Mesenchymal stem cell (in vitro differentiated cells and primary cell): Measurements from ENCODE around the gene CREM.

Experiments
- DNase-seq: peaks from one replicate; pipeline ENCODE4 v3.0.0-alpha.2; 2013
- H2AFZ ChIP-seq: one replicate; pipeline ENCODE4 v1.6.1; 2013; ENCODE audit warnings: low read depth, mild to moderate bottlenecking, control low read depth, inconsistent platforms, low read length, moderate library complexity
- H2AK5ac ChIP-seq: 2 replicates; pipeline ENCODE4 v1.6.1; 2013; ENCODE audit warnings: low read length, moderate library complexity, mild to moderate bottlenecking, inconsistent platforms; ENCODE audit not compliant: severe bottlenecking
- H2BK120ac ChIP-seq: one replicate; pipeline ENCODE4 v1.6.1; 2013; ENCODE audit warnings: low read depth, mild to moderate bottlenecking, inconsistent platforms, low read length, moderate library complexity
- H2BK12ac ChIP-seq, 2 experiments: one replicate each; pipeline ENCODE4 v1.6.1; 2013; ENCODE audit warnings: inconsistent platforms in 2 of 2, low read length in 2 of 2, mild to moderate bottlenecking in 2 of 2, moderate library complexity in 2 of 2, control low read depth in 1 of 2
- H2BK15ac ChIP-seq: one replicate; pipeline ENCODE4 v1.6.1; 2013; ENCODE audit warnings: mild to moderate bottlenecking, low read depth, inconsistent platforms; ENCODE audit not compliant: poor library complexity, severe bottlenecking
- H2BK5ac ChIP-seq: 2 replicates; pipeline ENCODE4 v1.6.1; 2013; ENCODE audit warnings: low read depth, mild to moderate bottlenecking, low read length, control low read depth, inconsistent platforms; ENCODE audit not compliant: poor library complexity, severe bottlenecking
- H3K14ac ChIP-seq, 2 experiments: one replicate each; pipeline ENCODE4 v1.6.1; 2013; ENCODE audit warnings: inconsistent platforms in 2 of 2, low read length in 2 of 2, control low read depth in 1 of 2, mild to moderate bottlenecking in 1 of 2, moderate library complexity in 1 of 2
- H3K18ac ChIP-seq, 2 experiments: one replicate each; pipeline ENCODE4 v1.6.1; 2013; ENCODE audit warnings: inconsistent platforms in 2 of 2, low read length in 2 of 2, control low read depth in 1 of 2, low read depth in 1 of 2, mild to moderate bottlenecking in 1 of 2
- H3K23ac ChIP-seq, 2 experiments: one replicate each; pipeline ENCODE4 v1.6.1; 2013; ENCODE audit warnings: inconsistent platforms in 2 of 2, low read length in 2 of 2, mild to moderate bottlenecking in 2 of 2, moderate library complexity in 2 of 2, control low read depth in 1 of 2
- H3K27ac ChIP-seq: 2 replicates; pipeline ENCODE4 v1.5.1; 2013; ENCODE audit warnings: mild to moderate bottlenecking, moderate library complexity, low read length, control low read depth, inconsistent platforms; ENCODE audit not compliant: poor library complexity, severe bottlenecking
- H3K27me3 ChIP-seq, 2 experiments: 2 replicates each; pipeline versions ENCODE4 v1.6.1 to v1.7.0; 2013; ENCODE audit warnings: low read length in 2 of 2, mild to moderate bottlenecking in 2 of 2, moderate library complexity in 2 of 2, control low read depth in 1 of 2, inconsistent platforms in 1 of 2; ENCODE audit not compliant: control insufficient read depth in 1 of 2, insufficient read depth in 1 of 2
- H3K36me3 ChIP-seq, 2 experiments: 2 replicates each; pipeline versions ENCODE4 v1.6.1 to v1.7.0; 2013; ENCODE audit warnings: low read length in 2 of 2, control low read depth in 1 of 2, inconsistent platforms in 1 of 2, low read depth in 1 of 2, mild to moderate bottlenecking in 1 of 2; ENCODE audit not compliant: insufficient read depth in 2 of 2, control insufficient read depth in 1 of 2
- H3K4ac ChIP-seq, 2 experiments: one replicate each; pipeline ENCODE4 v1.6.1; 2013; ENCODE audit warnings: inconsistent platforms in 2 of 2, low read length in 2 of 2, mild to moderate bottlenecking in 2 of 2, moderate library complexity in 2 of 2, control low read depth in 1 of 2, low read depth in 1 of 2
- H3K4me1 ChIP-seq: 2 replicates; pipeline ENCODE4 v1.6.1; 2013; ENCODE audit warnings: low read depth, low read length, control low read depth; ENCODE audit not compliant: control insufficient read depth, insufficient read depth
- H3K4me2 ChIP-seq: 2 replicates; pipeline ENCODE4 v1.6.1; 2013; ENCODE audit warnings: low read length, mild to moderate bottlenecking, inconsistent platforms; ENCODE audit not compliant: poor library complexity, severe bottlenecking
- H3K4me3 ChIP-seq, 2 experiments: 2 replicates each; pipeline versions ENCODE4 v1.5.1 to v1.7.0; 2013; ENCODE audit warnings: low read length in 2 of 2, mild to moderate bottlenecking in 2 of 2, control low read depth in 1 of 2, low read depth in 1 of 2; ENCODE audit not compliant: insufficient read depth in 1 of 2
- H3K79me1 ChIP-seq: replicated peaks from 2 replicates; pipeline ENCODE4 v1.6.1; 2013; ENCODE audit warnings: mild to moderate bottlenecking, control low read depth, low read length, inconsistent platforms; ENCODE audit not compliant: poor library complexity, severe bottlenecking
- H3K9ac ChIP-seq: 2 replicates; pipeline ENCODE4 v1.7.0; 2013; ENCODE audit warnings: mild to moderate bottlenecking, low read length, moderate library complexity
- H3K9me3 ChIP-seq: 2 replicates; pipeline ENCODE4 v1.7.0; 2013; ENCODE audit warnings: mild to moderate bottlenecking, low read length; ENCODE audit not compliant: control insufficient read depth
- H4K8ac ChIP-seq: one replicate; pipeline ENCODE4 v1.6.1; 2013; ENCODE audit warnings: inconsistent platforms, mild to moderate bottlenecking, low read length, moderate library complexity
- H4K91ac ChIP-seq: one replicate; pipeline ENCODE4 v1.6.1; 2013; ENCODE audit warnings: mild to moderate bottlenecking, low read length, inconsistent platforms
- WGBS: methylation state at CpG from one replicate; pipeline ENCODE4 v1.1.7; 2013; ENCODE audit warnings: mixed read lengths; 5-methylcytosine and 5-hydroxymethylcytosine counted together

The CREM gene

GRCh38 chr10:35160743-35161142 is 34.1 kb downstream of the CREM start:
- peaks cover 9% of the 10 kb centered on the region for H3K79me1 ChIP-seq
- H4K8ac ChIP-seq = no peak overlapping the region
- DNase-seq = no peak
- no peak overlapping the region for H3K14ac ChIP-seq
- H3K27ac ChIP-seq = no peak overlapping the region
- no peak overlapping the region for H3K9ac ChIP-seq
- no CpG with 5 or more reads among the region's 1 CpG for WGBS
- peaks cover 7% of the 10 kb centered on the region for H3K9me3 ChIP-seq
- no peak overlapping the region for H2BK12ac ChIP-seq
- H3K4me3 ChIP-seq = no peak overlapping the region
- H3K27me3 ChIP-seq = no peaks in the 10 kb centered on the region
- H3K4me2 ChIP-seq = no peak overlapping the region
- H4K91ac ChIP-seq = no peak overlapping the region
- H3K36me3 ChIP-seq = peaks cover 0 to 5% of the 10 kb centered on the region in 2 experiments
- H2BK120ac ChIP-seq = no peak overlapping the region
- H2BK15ac ChIP-seq = no peak overlapping the region
- H3K23ac ChIP-seq = no peak overlapping the region
- H2AFZ ChIP-seq = no peak overlapping the region
- H3K18ac ChIP-seq = no peak overlapping the region
- H3K4me1 ChIP-seq = no peaks in the 10 kb centered on the region
- H2BK5ac ChIP-seq = no peak overlapping the region
- no peak overlapping the region for H3K4ac ChIP-seq
- no peak overlapping the region for H2AK5ac ChIP-seq

- H3K18ac ChIP-seq = no peak overlapping the region
- no peak overlapping the region for H2AK5ac ChIP-seq
- no peak overlapping the region for H3K23ac ChIP-seq
- H4K8ac ChIP-seq = no peak overlapping the region
- H2BK5ac ChIP-seq = no peak overlapping the region
- no peak overlapping the region for H3K27ac ChIP-seq
- H2BK120ac ChIP-seq = no peak overlapping the region
- H3K79me1 ChIP-seq = peaks cover 7% of the 10 kb centered on the region
- no peak overlapping the region for H2BK15ac ChIP-seq
- WGBS = 100% methylated on average over 2 of the region's 2 CpGs
- H3K27me3 ChIP-seq = no peaks in the 10 kb centered on the region
- peaks cover 0 to 5% of the 10 kb centered on the region in 2 experiments for H3K36me3 ChIP-seq
- no peak overlapping the region for H3K4ac ChIP-seq
- peaks cover 7% of the 10 kb centered on the region for H3K9me3 ChIP-seq
- H2AFZ ChIP-seq = no peak overlapping the region
- H3K4me1 ChIP-seq = no peaks in the 10 kb centered on the region
- DNase-seq = no peak
- H4K91ac ChIP-seq = no peak overlapping the region
- H3K4me2 ChIP-seq = no peak overlapping the region
- H2BK12ac ChIP-seq = no peak overlapping the region
- no peak overlapping the region for H3K14ac ChIP-seq
- H3K4me3 ChIP-seq = no peak overlapping the region
- no peak overlapping the region for H3K9ac ChIP-seq
These were observed 35.3 kb downstream of the CREM start for GRCh38 chr10:35161906-35162305.

- H2BK5ac ChIP-seq = no peak overlapping the region
- no peak overlapping the region for H2AFZ ChIP-seq
- H3K4me2 ChIP-seq = no peak overlapping the region
- no peak overlapping the region for H3K27ac ChIP-seq
- H3K14ac ChIP-seq = no peak overlapping the region
- no peaks in the 10 kb centered on the region for H3K4me1 ChIP-seq
- 94% methylated on average over 2 of the region's 4 CpGs for WGBS
- no peak overlapping the region for H3K9ac ChIP-seq
- no peak for DNase-seq
- no peak overlapping the region for H2AK5ac ChIP-seq
- H3K9me3 ChIP-seq = no peaks in the 10 kb centered on the region
- no peak overlapping the region for H2BK120ac ChIP-seq
- H3K4me3 ChIP-seq = no peak overlapping the region
- H3K36me3 ChIP-seq = no peaks in the 10 kb centered on the region
- H3K27me3 ChIP-seq = no peaks in the 10 kb centered on the region
- H3K4ac ChIP-seq = no peak overlapping the region
- no peak overlapping the region for H4K91ac ChIP-seq
- H3K18ac ChIP-seq = no peak overlapping the region
- H4K8ac ChIP-seq = no peak overlapping the region
- peaks cover 2% of the 10 kb centered on the region for H3K79me1 ChIP-seq
- no peak overlapping the region for H2BK12ac ChIP-seq
- H2BK15ac ChIP-seq = no peak overlapping the region
- H3K23ac ChIP-seq = no peak overlapping the region
These were observed 38.5 kb downstream of the CREM start for GRCh38 chr10:35165136-35165535.

GRCh38 chr10:35165811-35166210 is 39.2 kb downstream of the CREM start:
- 100% methylated on average over 1 of the region's 2 CpGs for WGBS
- Histone ChIP-seq H2BK5ac (no peak overlapping the region), H3K36me3 (no peaks in the 10 kb centered on the region), H4K91ac (no peak overlapping the region), H3K4me2 (no peak overlapping the region), H3K23ac (no peak overlapping the region), H3K9me3 (no peaks in the 10 kb centered on the region), H3K4ac (no peak overlapping the region), H2AK5ac (no peak overlapping the region), H3K4me3 (no peak overlapping the region), H3K27me3 (no peaks in the 10 kb centered on the region), H3K27ac (no peak overlapping the region), H2BK15ac (no peak overlapping the region), H2AFZ (no peak overlapping the region), H3K14ac (no peak overlapping the region), H3K4me1 (no peaks in the 10 kb centered on the region), H3K18ac (no peak overlapping the region), H2BK120ac (no peak overlapping the region), H3K79me1 (peaks cover 2% of the 10 kb centered on the region), H4K8ac (no peak overlapping the region), H3K9ac (no peak overlapping the region), H2BK12ac (no peak overlapping the region)
- DNase-seq = no peak
